RKO (cell line): ENCODE data around the gene XXYLT1.
"Not testable (repeated sequence)": the region's sequence is repeated elsewhere in the genome, so short reads cannot be mapped to it uniquely, and the experiment has no call there.

Experiments used
- DNase-seq: peaks from one replicate; pipeline ENCODE4 v3.0.0-alpha.2; 2016; ENCODE audit warnings: low spot score

The XXYLT1 gene

DNA sequence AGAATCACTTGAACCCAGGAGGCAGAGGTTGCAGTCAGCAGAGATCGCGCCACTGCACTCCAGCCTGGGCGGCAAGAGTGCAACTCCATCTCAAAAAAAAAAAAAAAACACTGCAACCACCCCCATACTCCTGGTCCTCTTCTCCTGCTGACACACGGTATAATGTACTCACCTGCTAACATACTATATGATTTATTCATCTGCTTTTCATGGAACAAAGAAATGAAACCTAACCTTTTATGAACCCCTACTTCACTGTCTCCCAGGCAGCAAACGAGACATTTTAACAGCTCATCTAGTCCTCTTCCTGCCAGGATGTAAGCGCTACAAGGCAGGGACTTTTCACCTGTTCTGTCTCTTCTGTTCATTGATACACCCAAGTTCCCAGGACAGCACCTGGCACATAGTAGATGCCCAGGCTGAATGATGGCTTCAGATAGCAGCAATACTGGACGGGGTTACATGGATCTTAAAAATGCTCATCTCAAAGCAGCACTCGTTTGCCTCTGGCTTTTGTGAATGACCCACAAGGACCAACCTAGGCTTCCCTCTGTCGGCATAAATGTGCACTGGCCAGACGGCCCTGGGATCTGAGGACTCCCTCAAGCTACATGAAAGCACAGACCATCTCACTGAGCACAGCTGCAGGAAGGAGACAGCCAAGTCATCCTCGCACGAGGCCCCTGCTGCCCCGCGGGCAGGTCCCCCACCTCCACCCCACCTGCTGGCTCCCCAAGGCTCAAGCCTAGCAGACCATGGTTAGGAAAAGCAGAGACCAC lies 20.3 kb downstream of the XXYLT1 start:
- DNase-seq, result no peak

GRCh38 chr3:195249858-195250464 lies 21.0 kb downstream of the XXYLT1 start:
- no peak for DNase-seq

DNA sequence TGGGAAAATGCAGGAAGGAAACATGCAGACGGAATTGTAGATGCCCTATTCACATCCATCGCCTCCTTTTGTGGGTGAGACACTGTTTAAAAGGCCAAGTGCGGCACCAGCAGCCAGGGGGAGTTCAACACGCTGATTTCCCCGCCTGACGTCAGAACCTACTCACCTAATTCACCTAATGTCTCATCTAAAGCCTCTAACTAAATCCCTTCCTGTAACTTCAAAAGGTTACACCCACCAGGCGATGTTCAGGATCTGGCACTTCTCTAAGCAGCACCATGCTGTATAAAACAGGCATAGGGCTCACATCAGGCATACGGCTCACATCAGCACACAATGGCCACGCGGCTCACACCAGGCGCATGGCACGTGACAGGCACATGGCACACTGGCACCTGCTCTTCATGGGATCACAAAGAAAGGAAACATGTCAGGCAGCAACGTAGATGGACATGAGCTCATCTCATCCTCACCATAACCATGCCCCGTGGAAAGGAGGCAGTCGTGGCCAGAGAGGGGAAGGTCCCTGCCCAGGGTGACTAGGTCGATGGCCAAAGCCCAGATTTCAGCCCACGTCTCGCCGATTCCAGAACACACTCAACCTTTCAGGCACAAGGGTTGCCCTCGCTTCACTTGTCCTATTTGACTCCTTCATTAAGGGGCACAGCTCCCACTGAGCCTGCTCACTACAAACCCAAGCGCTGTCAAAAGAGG lies 21.7 kb downstream of the XXYLT1 start:
- DNase-seq, result no peak

GRCh38 chr3:195248281-195248680 lies 22.7 kb downstream of the XXYLT1 start:
- no peak for DNase-seq

GRCh38 chr3:195247863-195248189 lies 23.1 kb downstream of the XXYLT1 start:
- no peak for DNase-seq

DNA sequence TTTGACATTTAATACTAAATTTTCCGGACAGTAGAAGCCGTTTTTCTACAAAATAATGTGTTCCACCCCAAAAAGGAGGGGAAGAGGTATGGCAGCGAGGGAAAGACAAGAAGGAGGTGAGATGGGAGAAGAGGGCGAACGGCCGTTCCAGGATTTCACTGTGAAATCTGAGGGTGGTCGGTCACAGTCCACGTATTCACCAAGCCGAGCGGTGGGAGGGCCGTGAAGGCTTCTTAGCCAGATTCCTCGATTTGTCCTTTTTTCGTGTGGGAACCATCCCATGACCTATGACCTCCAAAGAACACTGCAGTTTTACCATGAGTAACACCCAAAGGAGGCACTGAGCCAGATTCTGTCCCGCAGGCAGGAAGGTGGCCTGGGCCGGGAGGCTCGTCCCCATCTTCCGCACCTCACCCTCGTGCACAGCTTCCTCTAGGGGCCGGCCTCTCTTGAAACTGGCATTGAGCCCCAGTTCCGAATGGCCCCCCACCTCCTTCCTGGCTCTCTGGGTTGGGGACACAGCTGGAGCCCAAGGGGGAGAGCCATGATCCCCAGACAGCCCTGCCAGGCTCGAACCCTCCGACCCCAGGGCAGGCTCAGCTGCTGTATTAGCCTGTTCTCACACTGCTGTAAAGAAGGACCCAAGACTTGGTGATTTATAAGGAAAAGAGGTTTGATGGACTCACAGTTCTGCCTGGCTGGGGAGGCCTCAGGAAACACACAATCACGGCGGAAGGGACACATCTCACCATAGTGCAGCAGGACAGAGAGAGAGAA lies 23.7 kb downstream of the XXYLT1 start:
- DNase-seq, result no peak

DNA sequence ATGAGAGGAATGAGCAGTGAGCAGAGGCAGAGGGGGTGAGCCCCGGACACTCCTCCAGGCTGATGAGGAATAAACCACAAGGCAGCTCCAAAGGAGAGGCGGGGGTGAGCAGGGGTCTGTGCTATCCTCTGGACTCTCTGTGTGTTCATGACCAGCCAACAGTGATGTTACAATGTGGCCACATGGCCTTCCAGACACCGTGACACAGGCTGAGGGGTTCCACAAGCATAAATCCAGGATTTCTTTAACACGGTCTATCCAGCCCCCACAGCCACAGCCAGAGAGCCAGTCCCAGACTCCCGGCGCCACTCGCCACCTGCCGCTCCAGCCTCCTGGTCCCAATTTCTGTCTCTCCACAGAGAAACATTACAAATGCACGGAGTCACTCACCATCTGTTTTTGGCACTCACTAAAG lies 24.4 kb downstream of the XXYLT1 start:
- DNase-seq, result no peak

- no peak for DNase-seq
Measured at GRCh38 chr3:195245531-195245951, 25.4 kb downstream of the XXYLT1 start.

GRCh38 chr3:195241592-195242355 lies 29.2 kb downstream of the XXYLT1 start:
- peak; percentile 6 for DNase-seq

- no peak for DNase-seq
Measured at GRCh38 chr3:195240939-195241338, 30.0 kb downstream of the XXYLT1 start.

GRCh38 chr3:195240171-195240701 lies 30.7 kb downstream of the XXYLT1 start:
- DNase-seq, result no peak

GRCh38 chr3:195239121-195239520 lies 31.8 kb downstream of the XXYLT1 start:
- DNase-seq, result no peak

GRCh38 chr3:195238586-195239118 lies 32.3 kb downstream of the XXYLT1 start:
- DNase-seq, result no peak

- DNase-seq, result no peak
Measured at GRCh38 chr3:195238081-195238571, 32.8 kb downstream of the XXYLT1 start.

DNA sequence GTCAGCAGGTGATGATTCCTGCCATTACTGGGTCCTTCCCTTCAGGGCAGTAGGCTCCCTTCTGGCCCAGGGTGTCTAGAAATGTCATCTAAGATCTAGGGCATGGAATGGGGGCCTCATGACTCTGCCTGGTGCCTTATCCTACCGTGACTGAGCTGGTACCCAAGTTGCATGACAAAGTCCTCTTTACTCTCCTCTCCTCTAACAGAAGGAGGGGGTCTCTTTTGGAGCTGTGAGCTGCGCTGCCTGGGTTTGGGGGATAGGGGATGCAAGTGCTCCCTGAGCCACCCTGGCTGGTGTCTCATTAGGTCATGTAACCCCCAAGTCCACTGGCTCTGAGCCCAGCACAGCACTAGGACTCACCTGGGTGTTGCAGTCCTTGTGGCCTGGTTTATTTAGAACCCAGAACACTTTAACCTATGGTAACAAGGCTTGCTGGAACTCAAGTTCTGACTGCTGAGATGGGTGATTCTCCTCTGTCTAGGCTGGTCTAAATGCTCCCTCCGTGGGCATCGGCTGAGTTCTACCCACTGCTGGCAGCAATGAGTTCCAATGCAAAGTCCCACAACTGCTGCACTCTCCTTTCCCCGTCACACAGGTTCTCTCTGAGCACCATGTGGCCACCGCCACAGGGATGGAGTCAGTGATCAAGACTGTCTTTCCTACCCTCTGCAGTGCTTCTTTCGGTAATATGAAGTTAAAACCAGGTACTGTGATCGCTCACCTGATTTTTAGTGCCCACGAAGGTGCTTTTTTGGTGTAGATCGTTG lies 34.0 kb downstream of the XXYLT1 start:
- no peak for DNase-seq

DNA sequence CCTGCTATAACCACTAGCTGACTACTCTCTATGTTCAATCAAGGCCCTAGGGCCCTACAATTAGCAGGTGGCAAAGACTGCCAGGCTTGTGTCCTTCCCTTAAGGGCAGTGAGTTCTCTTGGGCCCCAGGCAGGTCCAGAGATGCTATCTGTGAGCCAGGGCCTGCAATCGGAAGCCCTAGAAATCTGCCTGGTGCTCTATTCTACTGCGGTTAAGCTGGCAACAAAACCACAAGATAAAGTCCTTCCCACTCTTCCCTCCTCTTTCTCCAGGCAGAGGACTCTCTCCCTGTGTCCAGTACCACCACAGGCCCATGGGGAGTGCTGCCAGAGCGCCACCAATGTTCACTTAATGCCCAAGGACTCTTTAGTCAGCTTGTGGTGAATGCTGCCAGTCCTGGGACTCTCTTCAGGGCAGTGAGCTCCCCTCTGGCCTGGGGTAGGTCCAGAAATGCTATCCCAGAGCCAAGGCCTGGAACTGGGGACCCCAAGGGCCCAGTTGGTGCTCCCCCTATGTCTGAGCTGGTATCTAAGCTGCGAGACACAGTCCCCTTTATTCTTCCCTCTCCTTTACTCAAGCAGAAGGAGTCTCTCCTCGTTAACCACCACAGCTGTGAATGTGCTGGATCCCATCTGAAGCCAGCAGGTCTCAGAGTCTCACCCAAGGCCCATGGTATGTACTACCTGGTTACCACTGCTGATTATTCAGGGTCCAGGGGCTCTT lies 34.7 kb downstream of the XXYLT1 start:
- no peak for DNase-seq

- DNase-seq, result no peak
Measured at GRCh38 chr3:195230244-195230643, 40.7 kb downstream of the XXYLT1 start.

GRCh38 chr3:195228886-195229285 lies 42.1 kb downstream of the XXYLT1 start:
- not testable (repeated sequence) for DNase-seq

- DNase-seq, result no peak
Measured at GRCh38 chr3:195227871-195228270, 43.1 kb downstream of the XXYLT1 start.
